ENCODE data around the gene APBA2. TPM values are rescaled to one million over a fixed set of nuclear protein-coding genes. Genes with fewer than 3 reads are reported as not detected.

APBA2 gene
- total and polyA plus RNA-seq, 2 of the 4 experiments (the other 2 are of a cell fraction) = 21.7 to 33.0 TPM

DNA sequence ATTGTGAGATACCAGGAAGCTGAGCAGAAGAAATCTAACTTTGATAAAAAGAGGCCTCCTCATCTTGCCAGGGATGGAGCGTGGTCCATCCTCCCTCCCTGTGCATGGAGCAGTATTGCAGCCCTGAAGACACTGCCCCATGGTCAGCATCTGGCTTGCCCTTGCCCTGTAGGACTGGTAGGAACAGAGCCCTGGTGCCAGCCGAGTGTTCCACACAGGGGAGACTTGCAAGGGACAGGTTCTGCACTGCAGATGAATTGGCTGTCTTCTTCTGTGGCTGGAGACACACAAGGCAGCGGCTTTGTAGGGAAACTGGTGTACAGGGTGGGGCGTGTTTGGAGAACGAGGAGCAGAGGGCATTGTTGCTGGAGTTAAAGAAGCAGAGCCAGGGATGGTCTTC lies 110.5 kb downstream of the APBA2 start:
- Histone ChIP-seq H3K79me1 (ENCODE audit: low read depth in 1 of 2, low read length in 2 of 2) (peaks cover 3 to 28% of the 10 kb centered on the region in 2 experiments; a peak in 3 of 4 replicates), H4K91ac (ENCODE audit: insufficient read depth, low read depth, low read length) (no peak overlapping the region), H3K4me1 (ENCODE audit: control insufficient read depth, insufficient read depth, low read length) (peaks cover 8% of the 10 kb centered on the region), H2BK120ac (ENCODE audit: low read depth, low read length) (no peak overlapping the region), H3K18ac (ENCODE audit: low read depth, low read length) (no peak overlapping the region), H4K8ac (ENCODE audit: low read depth in 2 of 2, low read length in 2 of 2) (no peak overlapping the region), H3K9me3 (ENCODE audit: control insufficient read depth, insufficient read depth, low read length) (no peaks in the 10 kb centered on the region), H2AK5ac (ENCODE audit: low read depth, low read length) (no peak overlapping the region), H4K5ac (ENCODE audit: low read depth, low read length) (no peak overlapping the region), H2BK5ac (ENCODE audit: low read depth, low read length, poor library complexity, severe bottlenecking) (no peak overlapping the region), H3K27me3 (ENCODE audit: control insufficient read depth, insufficient read depth, low read length) (no peaks in the 10 kb centered on the region), H4K20me1 (ENCODE audit: insufficient read depth, low read length) (no peaks in the 10 kb centered on the region; the same call in 1 of the 2 replicates), H3K4ac (ENCODE audit: low read depth, low read length) (no peak overlapping the region), H3K56ac (ENCODE audit: extremely low read depth, insufficient read depth, low read length) (no peak overlapping the region), H3K4me2 (ENCODE audit: low read depth, low read length) (no peak overlapping the region), H3K14ac (replicated peaks; ENCODE audit: low read depth, low read length) (no peak overlapping the region), H2BK20ac (ENCODE audit: low read depth, low read length) (no peak overlapping the region), H3K23ac (ENCODE audit: low read depth, low read length) (no peak overlapping the region), H3K27ac (ENCODE audit: insufficient read depth, low read length) (no peak overlapping the region), H2AFZ (replicated peaks; ENCODE audit: low read length, poor library complexity) (no peak overlapping the region), H3K9ac (ENCODE audit: low read depth, low read length) (no peak overlapping the region), H3K9me1 (ENCODE audit: insufficient read depth, low read length) (peaks cover 6% of the 10 kb centered on the region; the same call in 1 of the 2 replicates), H2AK9ac (replicated peaks; ENCODE audit: low read depth, low read length, poor library complexity) (no peak overlapping the region), H3K36me3 (ENCODE audit: control insufficient read depth, insufficient read depth, low read length) (peaks cover 5% of the 10 kb centered on the region), H3K4me3 (ENCODE audit: insufficient read depth, low read depth, low read length) (no peak overlapping the region), H2BK15ac (ENCODE audit: low read depth, low read length) (no peak overlapping the region)
- dilution Hi-C loops (cut with HindIII; ENCODE audit: low sequenced_read_pairs, unreplicated experiment) = no loop called here
- no peak for ATAC-seq (ENCODE audit: low read depth)
- in situ Hi-C loops (cut with MboI; ENCODE audit: low sequenced_read_pairs) = no loop called here
- ChIA-PET CTCF (no interaction called here), POLR2A (ENCODE audit: unreplicated experiment) (no interaction called here)
- 100% methylated on average over 3 of the region's 5 CpGs; no CpG with 5 or more reads in 1 of the 2 experiments for WGBS, 2 experiments (ENCODE audit: extremely low coverage in 2 of 2, insufficient read length in 1 of 2)
- no peak for TF ChIP-seq MAFK (IDR thresholded peaks at IDR 0.05; ENCODE audit: low read depth, low read length)
- TF ChIP-seq BHLHE40 (IDR thresholded peaks at IDR 0.05; ENCODE audit: low read depth, low read length) = no peak
- TF ChIP-seq, protein P1, sequence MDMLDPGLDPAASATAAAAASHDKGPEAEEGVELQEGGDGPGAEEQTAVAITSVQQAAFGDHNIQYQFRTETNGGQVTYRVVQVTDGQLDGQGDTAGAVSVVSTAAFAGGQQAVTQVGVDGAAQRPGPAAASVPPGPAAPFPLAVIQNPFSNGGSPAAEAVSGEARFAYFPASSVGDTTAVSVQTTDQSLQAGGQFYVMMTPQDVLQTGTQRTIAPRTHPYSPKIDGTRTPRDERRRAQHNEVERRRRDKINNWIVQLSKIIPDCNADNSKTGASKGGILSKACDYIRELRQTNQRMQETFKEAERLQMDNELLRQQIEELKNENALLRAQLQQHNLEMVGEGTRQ (IDR thresholded peaks at IDR 0.05; ENCODE audit: low read depth, low read length) = no peak
- TF ChIP-seq CHD1 (IDR thresholded peaks at IDR 0.05; ENCODE audit: low read depth, low read length) = no peak
- TF ChIP-seq MAZ (IDR thresholded peaks at IDR 0.05; ENCODE audit: borderline replicate concordance, low read depth, low read length) = no peak
- TF ChIP-seq, protein P2, sequence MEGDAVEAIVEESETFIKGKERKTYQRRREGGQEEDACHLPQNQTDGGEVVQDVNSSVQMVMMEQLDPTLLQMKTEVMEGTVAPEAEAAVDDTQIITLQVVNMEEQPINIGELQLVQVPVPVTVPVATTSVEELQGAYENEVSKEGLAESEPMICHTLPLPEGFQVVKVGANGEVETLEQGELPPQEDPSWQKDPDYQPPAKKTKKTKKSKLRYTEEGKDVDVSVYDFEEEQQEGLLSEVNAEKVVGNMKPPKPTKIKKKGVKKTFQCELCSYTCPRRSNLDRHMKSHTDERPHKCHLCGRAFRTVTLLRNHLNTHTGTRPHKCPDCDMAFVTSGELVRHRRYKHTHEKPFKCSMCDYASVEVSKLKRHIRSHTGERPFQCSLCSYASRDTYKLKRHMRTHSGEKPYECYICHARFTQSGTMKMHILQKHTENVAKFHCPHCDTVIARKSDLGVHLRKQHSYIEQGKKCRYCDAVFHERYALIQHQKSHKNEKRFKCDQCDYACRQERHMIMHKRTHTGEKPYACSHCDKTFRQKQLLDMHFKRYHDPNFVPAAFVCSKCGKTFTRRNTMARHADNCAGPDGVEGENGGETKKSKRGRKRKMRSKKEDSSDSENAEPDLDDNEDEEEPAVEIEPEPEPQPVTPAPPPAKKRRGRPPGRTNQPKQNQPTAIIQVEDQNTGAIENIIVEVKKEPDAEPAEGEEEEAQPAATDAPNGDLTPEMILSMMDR (conservative IDR thresholded peaks at IDR 0.05; ENCODE audit: low read depth, low read length) = no peak
- TF ChIP-seq, protein P3, sequence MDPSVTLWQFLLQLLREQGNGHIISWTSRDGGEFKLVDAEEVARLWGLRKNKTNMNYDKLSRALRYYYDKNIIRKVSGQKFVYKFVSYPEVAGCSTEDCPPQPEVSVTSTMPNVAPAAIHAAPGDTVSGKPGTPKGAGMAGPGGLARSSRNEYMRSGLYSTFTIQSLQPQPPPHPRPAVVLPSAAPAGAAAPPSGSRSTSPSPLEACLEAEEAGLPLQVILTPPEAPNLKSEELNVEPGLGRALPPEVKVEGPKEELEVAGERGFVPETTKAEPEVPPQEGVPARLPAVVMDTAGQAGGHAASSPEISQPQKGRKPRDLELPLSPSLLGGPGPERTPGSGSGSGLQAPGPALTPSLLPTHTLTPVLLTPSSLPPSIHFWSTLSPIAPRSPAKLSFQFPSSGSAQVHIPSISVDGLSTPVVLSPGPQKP (IDR thresholded peaks at IDR 0.05; ENCODE audit: borderline replicate concordance, low read depth, low read length) = no peak
- TF ChIP-seq RFX5 (IDR thresholded peaks at IDR 0.05; ENCODE audit: low read depth, low read length) = no peak
- TF ChIP-seq SMC3 (IDR thresholded peaks at IDR 0.05; ENCODE audit: low read depth, low read length) = no peak
- TF ChIP-seq NFE2L2 (IDR thresholded peaks at IDR 0.05; ENCODE audit: low read depth, low read length) = no peak
- no peak for TF ChIP-seq RAD21 (IDR thresholded peaks at IDR 0.05; ENCODE audit: low read length)
- TF ChIP-seq MXI1 (IDR thresholded peaks at IDR 0.05; ENCODE audit: borderline replicate concordance, low read depth, low read length) = no peak
- TF ChIP-seq POLR2A (IDR thresholded peaks at IDR 0.05; ENCODE audit: low read depth, low read length) = no peak
- no peak for TF ChIP-seq FOS (IDR thresholded peaks at IDR 0.05; ENCODE audit: low read depth, low read length)
- no peak for TF ChIP-seq CEBPB (IDR thresholded peaks at IDR 0.05; ENCODE audit: low read depth, low read length)
- no TSS peak for BruUV-seq (replicated peaks)
- DNase-seq = no peak
- intact Hi-C loops (cut with micrococcal nuclease) = no loop called here
